K562 (cell line): Measurements from ENCODE around the gene CACNA1C. TPM values are rescaled to one million over a fixed set of nuclear protein-coding genes. Genes with fewer than 3 reads are reported as not detected.

Source experiments
- ATAC-seq: fragments of 200-7000 bp; cut with Tn5 transposase; 3 replicates; pipeline ENCODE4 v1.9.1; 2020; ENCODE audit warnings: moderate library complexity
- BruUV-seq: library from RNA; stranded (reverse); fragments of 400-500 nt; replicated peaks from 2 replicates; lab custom pipeline; 2021; lab: Mats Ljungman, UMichigan
- CTCF ChIA-PET: fragments of 300-600 bp; formaldehyde crosslinking; extraction: SDS; loops from one replicate; lab custom pipeline; 2021; ENCODE audit warnings: low intra/inter-chr PET ratio; lab: Yijun Ruan, JAX
- POLR2A ChIA-PET: fragments of 300-600, 350-650 bp; sonication (Branson Sonifier 250); formaldehyde crosslinking; extraction: SDS; loops from one replicate; lab custom pipeline; 2021; ENCODE audit warnings: antibody characterized with exemption, inconsistent platforms; lab: Yijun Ruan, JAX
- DNase-seq, 4 experiments: peaks; one replicate each; pipeline versions ENCODE4 v3.0.0 to v3.0.0-alpha.2; 2011 to 2018; ENCODE audit warnings: low spot score in 3 of 4, mixed read lengths in 3 of 4; ENCODE audit errors: extremely low read depth in 1 of 4
- FAIRE-seq: peaks from 2 replicates; lab custom pipeline; 2011; peaks lifted over from hg19 to GRCh38; lab: Jason Lieb, UNC
- H2AFZ ChIP-seq: 2 replicates; pipeline ENCODE4 v1.6.0; 2011; ENCODE audit warnings: low read depth, low read length, control low read depth, inconsistent platforms
- H3K27ac ChIP-seq: fragments of 200-600 bp; 3 replicates; pipeline ENCODE4 v1.8.0; 2011; ENCODE audit warnings: low read depth, mild to moderate bottlenecking, control low read depth, inconsistent platforms, low read length, moderate library complexity, mixed read lengths; ENCODE audit errors: extremely low read depth
- H3K27me3 ChIP-seq, 2 experiments: fragments of 300-600 bp in 1 of 2; 2 replicates in 1 of 2; 3 replicates in 1 of 2; pipeline versions ENCODE4 v1.6.0 to v1.8.0; 2011; ENCODE audit warnings: inconsistent platforms in 2 of 2, low read length in 2 of 2, mild to moderate bottlenecking in 1 of 2, mixed read lengths in 1 of 2, moderate library complexity in 1 of 2; ENCODE audit not compliant: control insufficient read depth in 2 of 2, insufficient read depth in 2 of 2
- H3K36me3 ChIP-seq: fragments of 300-600 bp; 3 replicates; pipeline ENCODE4 v1.8.0; 2011; ENCODE audit warnings: mild to moderate bottlenecking, low read length, inconsistent platforms; ENCODE audit not compliant: control insufficient read depth, insufficient read depth
- H3K4me1 ChIP-seq, 2 experiments: fragments of 200-600 bp in 1 of 2; replicated peaks in 1 of 2; 2 replicates in 1 of 2; 3 replicates in 1 of 2; pipeline versions ENCODE4 v1.5.1 to v1.8.0; 2011; ENCODE audit warnings: inconsistent platforms in 2 of 2, low read length in 2 of 2, mild to moderate bottlenecking in 1 of 2, mixed read lengths in 1 of 2, moderate library complexity in 1 of 2; ENCODE audit not compliant: control insufficient read depth in 2 of 2, insufficient read depth in 2 of 2
- H3K4me2 ChIP-seq: 2 replicates; pipeline ENCODE4 v1.6.1; 2011; ENCODE audit warnings: low read length, control low read depth, inconsistent platforms, mixed read lengths; ENCODE audit not compliant: insufficient read depth
- H3K4me3 ChIP-seq: fragments of 200-600 bp; sonication (generic), shearing (Covaris generic); 2 replicates; pipeline ENCODE4 v1.5.1; 2016; ENCODE audit warnings: control low read depth, inconsistent platforms
- H3K79me2 ChIP-seq: fragments of 200-600 bp; 3 replicates; pipeline ENCODE4 v1.8.0; 2011; ENCODE audit warnings: low read length, inconsistent platforms; ENCODE audit not compliant: control insufficient read depth, insufficient read depth
- H3K9ac ChIP-seq, 2 experiments: 2 replicates each; pipeline versions ENCODE4 v1.6.0 to v1.6.1; 2011; ENCODE audit warnings: low read depth in 2 of 2, low read length in 2 of 2, control low read depth in 1 of 2, inconsistent platforms in 1 of 2, mild to moderate bottlenecking in 1 of 2, mixed read lengths in 1 of 2; ENCODE audit not compliant: insufficient read depth in 1 of 2
- H3K9me1 ChIP-seq: one replicate; pipeline ENCODE4 v1.6.0; 2011; ENCODE audit warnings: inconsistent platforms, mild to moderate bottlenecking, low read length, moderate library complexity; ENCODE audit not compliant: control insufficient read depth, insufficient read depth
- H3K9me3 ChIP-seq: replicated peaks from 2 replicates; pipeline ENCODE4 v1.5.1; 2011; ENCODE audit warnings: low read depth, low read length, inconsistent platforms; ENCODE audit not compliant: control insufficient read depth, insufficient read depth
- H4K20me1 ChIP-seq: replicated peaks from 2 replicates; pipeline ENCODE4 v1.6.1; 2011; ENCODE audit warnings: low read length, inconsistent platforms, mixed read lengths; ENCODE audit not compliant: control insufficient read depth, insufficient read depth
- KDM5B ChIP-seq: fragments of 200-600 bp; sonication (generic); IDR thresholded peaks from 2 replicates; pipeline ENCODE4 v1.6.1; 2012; ENCODE audit warnings: low read depth, mild to moderate bottlenecking, moderate library complexity, low read length, control low read depth, inconsistent platforms; ENCODE audit not compliant: insufficient replicate concordance
- NFE2L1 ChIP-seq: fragments of 450-650 bp; IDR thresholded peaks from 2 replicates; pipeline ENCODE4 v1.6.1; 2016; ENCODE audit warnings: missing genetic modification characterization, low read depth, mild to moderate bottlenecking, missing compliant biosample characterization, moderate library complexity, borderline replicate concordance
- PRMT5 ChIP-seq: sonication (generic); formaldehyde crosslinking; IDR thresholded peaks from 2 replicates; pipeline ENCODE4 v1.5.0; 2020; ENCODE audit warnings: missing genetic modification reagents
- RERE ChIP-seq: sonication (generic); formaldehyde crosslinking; IDR thresholded peaks from 2 replicates; pipeline ENCODE4 v1.8.0; 2023; ENCODE audit warnings: missing genetic modification reagents, mild to moderate bottlenecking, borderline replicate concordance
- ZNF436 ChIP-seq: fragments of 250-450, 450-650 bp; sonication (Bioruptor Pico); formaldehyde crosslinking; IDR thresholded peaks from 2 replicates; pipeline ENCODE4 v1.7.0; 2020; ENCODE audit warnings: mild to moderate bottlenecking
- ZNF584 ChIP-seq: fragments of 200-800 bp; sonication (Bioruptor generic); IDR thresholded peaks from 2 replicates; pipeline ENCODE4 v1.6.1; 2016; ENCODE audit warnings: low read depth, mild to moderate bottlenecking, missing genetic modification characterization, missing compliant biosample characterization
- WGBS: fragments of 100-300 bp; shearing (Covaris generic); methylation state at CpG from one replicate; pipeline ENCODE4 v1.1.6; 2016; ENCODE audit warnings: low coverage, mixed read lengths; ENCODE audit not compliant: insufficient coverage; ENCODE audit errors: missing lambda C conversion rate; 5-methylcytosine and 5-hydroxymethylcytosine counted together
- in situ Hi-C: fragments of 300-500 bp; cut with MboI; formaldehyde crosslinking; loops from 4 replicates; pipeline ENCODE4 v1.15.0; 2018; ENCODE audit warnings: inconsistent platforms, mixed read lengths
- intact Hi-C: fragments of 100-400 bp; cut with micrococcal nuclease; formaldehyde crosslinking; loops from 2 replicates; pipeline ENCODE4 v1.14.2; 2022
- polyA plus RNA-seq, 8 experiments: library from polyadenylated mRNA; depleted of rRNA in 4 of 8; stranded (reverse) in 5 of 8; unstranded in 3 of 8; fragments of >200 nt; fragmentation: Nextera tagmentation in 2 of 8; fragmentation: Illumina TruSeq in 1 of 8; extraction: Ambion mirVana in 2 of 8; extraction: Trizol in 1 of 8; gene quantifications; 2 replicates each; pipeline versions ENCODE4 v1.2.1 to v1.2.3, GENCODE V29; 2011 to 2014; ENCODE audit warnings: inconsistent platforms in 1 of 8, missing spikeins in 1 of 8
- total RNA-seq, 7 experiments: library from RNA; depleted of rRNA in 6 of 7; stranded (reverse); fragments of >200 nt in 6 of 7; fragmentation: Illumina TruSeq in 2 of 7; extraction: Trizol in 2 of 7; gene quantifications; 2 replicates each; pipeline versions ENCODE4 v1.2.1 to v1.2.3, GENCODE V29; 2011 to 2021; ENCODE audit warnings: low replicate concordance in 1 of 7

Gene CACNA1C
- total and polyA plus RNA-seq, 9 of the 15 experiments (the other 6 are each of a cell fraction or from before 2014, with no cell fraction given), result not detected

GRCh38 chr12:2198005-2198501, 145.3 kb downstream of the CACNA1C start:
- CTCF ChIA-PET, result no interaction called here
- Histone ChIP-seq H3K27ac (no peak overlapping the region), H3K9ac (no peak overlapping the region), H4K20me1 (no peaks in the 10 kb centered on the region), H3K9me3 (no peaks in the 10 kb centered on the region), H3K79me2 (no peaks in the 10 kb centered on the region), H3K27me3 (peaks cover 0 to 21% of the 10 kb centered on the region in 2 experiments; a peak in 2 of 5 replicates), H2AFZ (no peak overlapping the region), H3K4me1 (no peaks in the 10 kb centered on the region; a peak in 1 of 5 replicates), H3K4me2 (no peak overlapping the region), H3K4me3 (no peak overlapping the region), H3K36me3 (no peaks in the 10 kb centered on the region)
- WGBS, result 0% methylated on average over 17 of the region's 18 CpGs
- no TSS peak for BruUV-seq
- no peak for FAIRE-seq
- no peak for ATAC-seq
- POLR2A ChIA-PET, result no interaction called here
- in situ Hi-C loops (no loop called here), intact Hi-C loops (no loop called here)
- TF ChIP-seq ZNF584 (CRISPR knock-in tag) (no peak), KDM5B (no peak)
- TF ChIP-seq, all 486 proteins: peak for 0
- no peaks in the 10 kb centered on the region for H3K9me1 ChIP-seq
- DNase-seq, result no peak

- WGBS, result 0% methylated on average over 5 of the region's 5 CpGs
- in situ Hi-C loops, result no loop called here
- Histone ChIP-seq H3K9me1 (no peaks in the 10 kb centered on the region), H3K4me2 (no peak overlapping the region), H3K4me1 (no peaks in the 10 kb centered on the region; a peak in 1 of 5 replicates), H2AFZ (no peak overlapping the region), H3K79me2 (no peaks in the 10 kb centered on the region), H3K9ac (no peak overlapping the region), H3K27me3 (peaks cover 0 to 21% of the 10 kb centered on the region in 2 experiments; a peak in 2 of 5 replicates), H3K27ac (no peak overlapping the region), H3K4me3 (no peak overlapping the region), H3K36me3 (no peaks in the 10 kb centered on the region), H3K9me3 (no peaks in the 10 kb centered on the region), H4K20me1 (no peaks in the 10 kb centered on the region)
- intact Hi-C loops, result no loop called here
- FAIRE-seq (no peak), ATAC-seq (no peak), DNase-seq (no peak)
- ChIA-PET POLR2A (no interaction called here), CTCF (no interaction called here)
- BruUV-seq, result no TSS peak
- TF ChIP-seq ZNF436 (CRISPR knock-in tag), result no peak
- TF ChIP-seq NFE2L1 (tag), result no peak
- no peak for TF ChIP-seq PRMT5 (CRISPR knock-in tag)
- TF ChIP-seq RERE, result no peak
These were observed 145.8 kb downstream of the CACNA1C start for GRCh38 chr12:2198542-2198941.
